ENCODE measurements around the gene NFKB1.
"Not testable (repeated sequence)": the region's sequence is repeated elsewhere in the genome, so short reads cannot be mapped to it uniquely, and the experiment has no call there.

NFKB1 gene

GRCh38 chr4:102599886-102600285 lies 98.7 kb downstream of the NFKB1 start:
- no peak for DNase-seq (ENCODE audit: low spot score)

- no peak for DNase-seq (ENCODE audit: low spot score)
Observed at GRCh38 chr4:102600689-102601088, 99.5 kb downstream of the NFKB1 start.

GRCh38 chr4:102601586-102602227 lies 100.5 kb downstream of the NFKB1 start:
- DNase-seq (ENCODE audit: low spot score) = no peak

- DNase-seq (ENCODE audit: low spot score) = no peak
Observed at GRCh38 chr4:102604222-102604940, 103.2 kb downstream of the NFKB1 start.

- DNase-seq (ENCODE audit: low spot score) = no peak
Observed at GRCh38 chr4:102606261-102606660, 105.1 kb downstream of the NFKB1 start.

- DNase-seq (ENCODE audit: low spot score) = no peak
Observed at GRCh38 chr4:102606846-102607450, 105.8 kb downstream of the NFKB1 start.

GRCh38 chr4:102608190-102608589 lies 107.0 kb downstream of the NFKB1 start:
- no peak for DNase-seq (ENCODE audit: low spot score)

GRCh38 chr4:102610007-102610406 lies 108.8 kb downstream of the NFKB1 start:
- no peak for DNase-seq (ENCODE audit: low spot score)

- no peak for DNase-seq (ENCODE audit: low spot score)
Observed at GRCh38 chr4:102610476-102610875, 109.3 kb downstream of the NFKB1 start.

- no peak for DNase-seq (ENCODE audit: low spot score)
Observed at GRCh38 chr4:102612210-102612609, 111.1 kb downstream of the NFKB1 start.

GRCh38 chr4:102612824-102613366 lies 111.7 kb downstream of the NFKB1 start:
- DNase-seq (ENCODE audit: low spot score) = no peak

GRCh38 chr4:102614801-102615200 lies 113.6 kb downstream of the NFKB1 start:
- no peak for DNase-seq (ENCODE audit: low spot score)

GRCh38 chr4:102616636-102617035 lies 115.5 kb downstream of the NFKB1 start:
- DNase-seq (ENCODE audit: low spot score) = no peak

GRCh38 chr4:102619021-102619420 lies 117.9 kb downstream of the NFKB1 start:
- DNase-seq (ENCODE audit: low spot score) = not testable (repeated sequence)

GRCh38 chr4:102619776-102620631 lies 118.8 kb downstream of the NFKB1 start:
- not testable (repeated sequence) for DNase-seq (ENCODE audit: low spot score)

- DNase-seq (ENCODE audit: low spot score) = peak; percentile 63
Observed at GRCh38 chr4:102620697-102621497, 119.7 kb downstream of the NFKB1 start.

- DNase-seq (ENCODE audit: low spot score) = peak; percentile 31
Observed at GRCh38 chr4:102623622-102624021, 122.5 kb downstream of the NFKB1 start.

GRCh38 chr4:102624505-102624904 lies 123.3 kb downstream of the NFKB1 start:
- DNase-seq (ENCODE audit: low spot score) = no peak

- peak; percentile 37 for DNase-seq (ENCODE audit: low spot score)
Observed at GRCh38 chr4:102625232-102625930, 124.2 kb downstream of the NFKB1 start.

GRCh38 chr4:102627831-102628523 lies 126.8 kb downstream of the NFKB1 start:
- DNase-seq (ENCODE audit: low spot score) = peak; percentile 31
